PC-9 (cell line): ENCODE results near the gene SF1. TPM values are rescaled to one million over a fixed set of nuclear protein-coding genes. Genes with fewer than 3 reads are reported as not detected.

Source experiments
- BruUV-seq: library from RNA; stranded (reverse); fragments of 400-500 nt; replicated peaks from 2 replicates; lab custom pipeline; 2021; lab: Mats Ljungman, UMichigan
- CTCF ChIA-PET: fragments of 300-600 bp; sonication (Branson Sonifier 250); formaldehyde crosslinking; loops from one replicate; lab custom pipeline; 2022; ENCODE audit warnings: antibody characterized with exemption; lab: Charles Lee
- POLR2A ChIA-PET: fragments of 300-600 bp; sonication (Branson Sonifier 250); formaldehyde crosslinking; loops from one replicate; lab custom pipeline; 2022; ENCODE audit warnings: antibody characterized with exemption; ENCODE audit not compliant: unreplicated experiment; lab: Charles Lee
- DNase-seq, 2 experiments: peaks; one replicate each; pipeline versions ENCODE4 v3.0.0 to v3.0.0-alpha.2; 2015 to 2022; ENCODE audit warnings: mixed read lengths in 1 of 2
- H2AFZ ChIP-seq: fragments of 200-600 bp; sonication (generic); 2 replicates; pipeline ENCODE4 v1.8.1; 2017; ENCODE audit warnings: antibody characterized with exemption
- H3F3A ChIP-seq: fragments of 200-600 bp; sonication (generic); 2 replicates; pipeline ENCODE4 v1.8.1; 2017; ENCODE audit warnings: antibody characterized with exemption, mild to moderate bottlenecking, low read depth; ENCODE audit not compliant: insufficient read depth
- H3K27ac ChIP-seq: fragments of 200-600 bp; sonication (generic); 2 replicates; pipeline ENCODE4 v1.6.1; 2016; ENCODE audit warnings: mixed run types
- H3K27me3 ChIP-seq: fragments of 200-600 bp; sonication (generic); 2 replicates; pipeline ENCODE4 v1.6.1; 2016; ENCODE audit warnings: low read depth, mixed run types; ENCODE audit not compliant: insufficient read depth
- H3K36me3 ChIP-seq: fragments of 200-600 bp; sonication (generic); 2 replicates; pipeline ENCODE4 v1.6.1; 2016; ENCODE audit warnings: low read depth, mixed run types
- H3K4me1 ChIP-seq: fragments of 200-600 bp; sonication (generic); replicated peaks from 2 replicates; pipeline ENCODE4 v1.6.1; 2016; ENCODE audit warnings: mixed run types; ENCODE audit not compliant: insufficient read depth
- H3K4me2 ChIP-seq: fragments of 200-600 bp; sonication (generic); 2 replicates; pipeline ENCODE4 v1.6.1; 2017; ENCODE audit warnings: mixed run types
- H3K4me3 ChIP-seq: fragments of 200-600 bp; sonication (generic); 2 replicates; pipeline ENCODE4 v1.6.1; 2016; ENCODE audit warnings: mixed run types
- H3K79me2 ChIP-seq: fragments of 200-600 bp; sonication (generic); 2 replicates; pipeline ENCODE4 v1.6.1; 2017; ENCODE audit warnings: low read depth, mixed run types
- H3K9me2 ChIP-seq: fragments of 200-600 bp; sonication (generic); 2 replicates; pipeline ENCODE4 v1.8.1; 2017; ENCODE audit warnings: mild to moderate bottlenecking; ENCODE audit not compliant: insufficient read depth
- H3K9me3 ChIP-seq: fragments of 200-600 bp; sonication (generic); 2 replicates; pipeline ENCODE4 v1.8.1; 2016; ENCODE audit warnings: low read depth; ENCODE audit not compliant: insufficient read depth
- H4K20me1 ChIP-seq: fragments of 200-600 bp; sonication (generic); 2 replicates; pipeline ENCODE4 v1.8.1; 2017; ENCODE audit not compliant: insufficient read depth
- CTCF ChIP-seq: fragments of 200-600 bp; sonication (generic); conservative IDR thresholded peaks from 2 replicates; pipeline ENCODE4 v1.6.1; 2017; ENCODE audit warnings: mixed run types, antibody characterized with exemption, mild to moderate bottlenecking, moderate library complexity
- EZH2 ChIP-seq: fragments of 200-600 bp; sonication (generic); IDR thresholded peaks from 2 replicates; pipeline ENCODE4 v1.8.0; 2017; ENCODE audit warnings: antibody characterized with exemption, low read depth
- intact Hi-C: fragments of 100-400 bp; cut with micrococcal nuclease; formaldehyde crosslinking; loops from one replicate; pipeline ENCODE4 v1.10.0; 2022; ENCODE audit not compliant: unreplicated experiment
- total RNA-seq: library from RNA; stranded (reverse); gene quantifications from 2 replicates; pipeline ENCODE4 v1.2.3, GENCODE V29; 2021

Gene SF1
- total RNA-seq, 1 experiment from 2014 or later = 336 TPM

- H4K20me1 ChIP-seq = peaks cover 69% of the 10 kb centered on the region
Observed at GRCh38 chr11:64763526-64764039, 14.8 kb downstream of the SF1 start.

GRCh38 chr11:64762674-64763525, 15.4 kb downstream of the SF1 start:
- H3K27ac ChIP-seq = no peak overlapping the region
- H3K27me3 ChIP-seq = no peaks in the 10 kb centered on the region
- peaks cover 73% of the 10 kb centered on the region for H3F3A ChIP-seq
- H3K9me2 ChIP-seq = no peaks in the 10 kb centered on the region
- intact Hi-C loops = no loop called here
- BruUV-seq = no TSS peak
- no peak for DNase-seq
- peaks cover 8% of the 10 kb centered on the region for H3K79me2 ChIP-seq
- H3K9me3 ChIP-seq = no peaks in the 10 kb centered on the region
- H3K36me3 ChIP-seq = peaks cover 28% of the 10 kb centered on the region
- CTCF ChIA-PET = no interaction called here
- H3K4me2 ChIP-seq = no peak overlapping the region
- POLR2A ChIA-PET = interaction anchor here (0.6 kb wide), 1 partner anchor 16 kb away, joined by 3 read pairs; no protein-coding TSS in a partner anchor
- no peak overlapping the region for H2AFZ ChIP-seq
- TF ChIP-seq CTCF (no peak), EZH2 (no peak)
- peaks cover 62% of the 10 kb centered on the region for H4K20me1 ChIP-seq
- H3K4me3 ChIP-seq = no peak overlapping the region
- H3K4me1 ChIP-seq = no peaks in the 10 kb centered on the region

More at GRCh38 chr11:64763526-64764039, 14.8 kb downstream of the SF1 start:
- ChIA-PET CTCF (no interaction called here), POLR2A (interaction anchor here (0.5 kb wide), 1 partner anchor 98 kb away, joined by 10 read pairs; no protein-coding TSS in a partner anchor)
- H3K9me3 ChIP-seq = no peaks in the 10 kb centered on the region
- no peak overlapping the region for H3K4me3 ChIP-seq
- no peaks in the 10 kb centered on the region for H3K9me2 ChIP-seq
- peaks cover 8% of the 10 kb centered on the region for H3K79me2 ChIP-seq
- H3K27ac ChIP-seq = no peak overlapping the region
- intact Hi-C loops = no loop called here
- TF ChIP-seq EZH2 (no peak), CTCF (no peak)
- peaks cover 80% of the 10 kb centered on the region for H3F3A ChIP-seq
- no peak overlapping the region for H2AFZ ChIP-seq
- BruUV-seq = no TSS peak
- peaks cover 34% of the 10 kb centered on the region for H3K36me3 ChIP-seq
- no peaks in the 10 kb centered on the region for H3K27me3 ChIP-seq
- DNase-seq = no peak
- H3K4me1 ChIP-seq = no peaks in the 10 kb centered on the region
- H3K4me2 ChIP-seq = no peak overlapping the region

- CTCF ChIA-PET = no interaction called here
- Histone ChIP-seq H3K9me2 (no peaks in the 10 kb centered on the region), H3K4me3 (no peak overlapping the region), H3F3A (peaks cover 67% of the 10 kb centered on the region), H4K20me1 (peaks cover 56% of the 10 kb centered on the region), H2AFZ (no peak overlapping the region), H3K79me2 (peaks cover 4% of the 10 kb centered on the region), H3K4me2 (no peak overlapping the region), H3K27ac (no peak overlapping the region), H3K4me1 (no peaks in the 10 kb centered on the region), H3K27me3 (no peaks in the 10 kb centered on the region), H3K9me3 (no peaks in the 10 kb centered on the region), H3K36me3 (peaks cover 22% of the 10 kb centered on the region)
- DNase-seq = no peak
- POLR2A ChIA-PET = interaction anchor here (0.6 kb wide), 1 partner anchor 1069 kb away, joined by 7 read pairs; no protein-coding TSS in a partner anchor
- BruUV-seq = no TSS peak
- no peak for TF ChIP-seq CTCF
- TF ChIP-seq EZH2 = no peak
- intact Hi-C loops = no loop called here
Observed at GRCh38 chr11:64762277-64762673, 16.1 kb downstream of the SF1 start.
